HG03342 (cell line): ENCODE data around the gene UBAC1.
"Not testable (repeated sequence)": the region's sequence is repeated elsewhere in the genome, so short reads cannot be mapped to it uniquely, and the experiment has no call there.

Experiments
- ATAC-seq: cut with Tn5 transposase; IDR thresholded peaks from one replicate; pipeline ENCODE4 v1.9.1; 2021; ENCODE audit warnings: mild to moderate bottlenecking, moderate library complexity; ENCODE audit not compliant: unreplicated experiment

The UBAC1 gene

GRCh38 chr9:135924628-135925338 is 36.4 kb downstream of the UBAC1 start:
- no peak for ATAC-seq

- no peak for ATAC-seq
These were observed 37.7 kb downstream of the UBAC1 start for GRCh38 chr9:135923508-135923907.

GRCh38 chr9:135921749-135922310 is 39.3 kb downstream of the UBAC1 start:
- ATAC-seq = no peak

GRCh38 chr9:135920973-135921585 is 40.1 kb downstream of the UBAC1 start:
- ATAC-seq = no peak

- no peak for ATAC-seq
These were observed 40.8 kb downstream of the UBAC1 start for GRCh38 chr9:135920256-135920930.

- ATAC-seq = no peak
These were observed 41.8 kb downstream of the UBAC1 start for GRCh38 chr9:135919318-135919890.

GRCh38 chr9:135916227-135916626 is 44.9 kb downstream of the UBAC1 start:
- not testable (repeated sequence) for ATAC-seq

GRCh38 chr9:135914921-135915320 is 46.3 kb downstream of the UBAC1 start:
- ATAC-seq = no peak

GRCh38 chr9:135911233-135911632 is 49.9 kb downstream of the UBAC1 start:
- ATAC-seq = not testable (repeated sequence)

GRCh38 chr9:135910757-135911156 is 50.4 kb downstream of the UBAC1 start:
- no peak for ATAC-seq

- no peak for ATAC-seq
These were observed 51.0 kb downstream of the UBAC1 start for GRCh38 chr9:135910216-135910615.

GRCh38 chr9:135909371-135909770 is 51.8 kb downstream of the UBAC1 start:
- ATAC-seq = no peak

- ATAC-seq = no peak
These were observed 52.4 kb downstream of the UBAC1 start for GRCh38 chr9:135908754-135909204.

GRCh38 chr9:135908093-135908753 is 53.0 kb downstream of the UBAC1 start:
- no peak for ATAC-seq

- ATAC-seq = peak; percentile 69
These were observed 53.6 kb downstream of the UBAC1 start, which contains the start of gene CAMSAP1 for GRCh38 chr9:135907431-135908092. Gene CAMSAP1, minus strand, starts transcription at chr9:135907546. Its CDS starts 387 bp downstream, at chr9:135907159.

- ATAC-seq = peak; percentile 36
These were observed 54.2 kb downstream of the UBAC1 start for GRCh38 chr9:135907006-135907430.

GRCh38 chr9:135906291-135907005 is 54.7 kb downstream of the UBAC1 start:
- ATAC-seq = peak; percentile 10

- ATAC-seq = no peak
These were observed 55.6 kb downstream of the UBAC1 start for GRCh38 chr9:135905380-135906258.
